EH (cell line): ENCODE measurements around the gene RRP1B.

Experiments used
- DNase-seq: peaks from one replicate; pipeline ENCODE4 v3.0.0-alpha.2; 2015; ENCODE audit warnings: low read depth

RRP1B gene

GRCh38 chr21:43743947-43744346, 84.6 kb downstream of the RRP1B start:
- DNase-seq, result no peak

- DNase-seq, result no peak
Observed at GRCh38 chr21:43744725-43745124, 85.4 kb downstream of the RRP1B start.
